SK-N-SH (cell line): Measurements from ENCODE around the gene RNF19B. TPM values are rescaled to one million over a fixed set of nuclear protein-coding genes. Genes with fewer than 3 reads are reported as not detected.

ENCODE experiments used
- CTCF ChIA-PET: fragments of 300-600, 350-600 bp; formaldehyde crosslinking; extraction: SDS; loops from one replicate; lab custom pipeline; 2021; lab: Yijun Ruan, JAX
- POLR2A ChIA-PET: fragments of 350-600 bp; sonication (Branson Sonifier 250); formaldehyde crosslinking; extraction: SDS; loops from one replicate; lab custom pipeline; 2020; ENCODE audit warnings: antibody characterized with exemption, inconsistent platforms; lab: Yijun Ruan, JAX
- DNase-seq: peaks from one replicate; pipeline ENCODE4 v3.0.0; 2012
- H2AFZ ChIP-seq: fragments of 200-600 bp; sonication (generic); 2 replicates; pipeline ENCODE4 v1.8.1; 2016; ENCODE audit warnings: antibody characterized with exemption, mild to moderate bottlenecking, low read depth
- H3F3A ChIP-seq: fragments of 200-600 bp; sonication (generic); replicated peaks from 2 replicates; pipeline ENCODE3; 2016; ENCODE audit warnings: antibody characterized with exemption, mild to moderate bottlenecking; ENCODE audit not compliant: insufficient read depth
- H3K27ac ChIP-seq, 2 experiments: fragments of 200-500 bp in 1 of 2; fragments of 200-600 bp in 1 of 2; sonication (Bioruptor generic) in 1 of 2; sonication (generic), shearing (Covaris generic) in 1 of 2; 2 replicates each; pipeline versions ENCODE4 v1.5.1 to v1.6.1; 2014 to 2016; ENCODE audit warnings: low read depth in 2 of 2, inconsistent platforms in 1 of 2, low read length in 1 of 2, mild to moderate bottlenecking in 1 of 2, mixed read lengths in 1 of 2
- H3K27me3 ChIP-seq: fragments of 200-600 bp; sonication (generic), shearing (Covaris generic); 2 replicates; pipeline ENCODE4 v1.6.1; 2016; ENCODE audit warnings: mixed run types; ENCODE audit not compliant: insufficient read depth
- H3K36me3 ChIP-seq, 2 experiments: fragments of 200-500 bp in 1 of 2; fragments of 200-600 bp in 1 of 2; sonication (Bioruptor generic) in 1 of 2; sonication (generic) in 1 of 2; replicated peaks in 1 of 2; 2 replicates each; pipeline versions ENCODE3 to v1.5.1; 2014 to 2016; ENCODE audit warnings: low read length in 1 of 2, mild to moderate bottlenecking in 1 of 2; ENCODE audit not compliant: insufficient read depth in 2 of 2, control insufficient read depth in 1 of 2
- H3K4me1 ChIP-seq, 2 experiments: fragments of 200-500 bp in 1 of 2; fragments of 200-600 bp in 1 of 2; sonication (Bioruptor generic) in 1 of 2; sonication (generic), shearing (Covaris generic) in 1 of 2; 2 replicates each; pipeline versions ENCODE4 v1.5.1 to v1.6.1; 2014 to 2016; ENCODE audit warnings: low read depth in 1 of 2, low read length in 1 of 2, mixed run types in 1 of 2; ENCODE audit not compliant: insufficient read depth in 2 of 2, control insufficient read depth in 1 of 2
- H3K4me2 ChIP-seq: fragments of 200-600 bp; sonication (generic), shearing (Covaris generic); 2 replicates; pipeline ENCODE4 v1.6.1; 2017; ENCODE audit warnings: mixed run types
- H3K4me3 ChIP-seq, 2 experiments: fragments of 200-500 bp in 1 of 2; fragments of 200-600 bp in 1 of 2; sonication (Bioruptor generic) in 1 of 2; sonication (generic), shearing (Covaris generic) in 1 of 2; 2 replicates each; pipeline versions ENCODE4 v1.5.1 to v1.8.1; 2014 to 2016; ENCODE audit warnings: low read depth in 2 of 2, inconsistent platforms in 1 of 2, low read length in 1 of 2, mild to moderate bottlenecking in 1 of 2, mixed read lengths in 1 of 2, moderate library complexity in 1 of 2
- H3K79me2 ChIP-seq: fragments of 200-600 bp; sonication (generic); 2 replicates; pipeline ENCODE4 v1.8.1; 2017; ENCODE audit warnings: mild to moderate bottlenecking; ENCODE audit not compliant: insufficient read depth
- H3K9ac ChIP-seq: fragments of 200-600 bp; sonication (generic); 2 replicates; pipeline ENCODE4 v1.6.1; 2017; ENCODE audit warnings: mixed run types
- H3K9me2 ChIP-seq: fragments of 200-600 bp; sonication (generic); 2 replicates; pipeline ENCODE4 v1.6.1; 2017; ENCODE audit warnings: mixed run types
- H3K9me3 ChIP-seq: fragments of 200-600 bp; sonication (generic); 2 replicates; pipeline ENCODE4 v1.6.1; 2017; ENCODE audit warnings: mixed run types, mild to moderate bottlenecking, moderate library complexity
- H4K20me1 ChIP-seq: fragments of 200-600 bp; sonication (generic); 2 replicates; pipeline ENCODE4 v1.6.1; 2017; ENCODE audit warnings: mild to moderate bottlenecking, mixed run types; ENCODE audit not compliant: insufficient read depth
- CHD2 ChIP-seq: fragments of 150-350 bp; IDR thresholded peaks from 2 replicates; pipeline ENCODE4 v1.6.1; 2018; ENCODE audit warnings: low read length; ENCODE audit not compliant: partially characterized antibody
- EZH2phosphoT487 ChIP-seq: fragments of 200-600 bp; sonication (generic); IDR thresholded peaks from 2 replicates; pipeline ENCODE4 v1.6.1; 2017; ENCODE audit warnings: low read depth, mixed run types, mild to moderate bottlenecking, antibody characterized with exemption, moderate library complexity, borderline replicate concordance
- FOSL2 ChIP-seq: IDR thresholded peaks from 2 replicates; pipeline ENCODE4 v1.4.0; 2012; ENCODE audit warnings: low read depth, mild to moderate bottlenecking, moderate library complexity, borderline replicate concordance
- GATA2 ChIP-seq: sonication (generic); formaldehyde crosslinking; IDR thresholded peaks from 2 replicates; pipeline ENCODE4 v1.5.0; 2020; ENCODE audit warnings: mild to moderate bottlenecking, missing genetic modification reagents
- MEF2A ChIP-seq: IDR thresholded peaks from 2 replicates; pipeline ENCODE4 v1.4.0; 2012; ENCODE audit warnings: low read depth, borderline replicate concordance
- NFIC ChIP-seq: IDR thresholded peaks from 2 replicates; pipeline ENCODE4 v1.4.0; 2012; ENCODE audit warnings: borderline replicate concordance
- POLR2AphosphoS5 ChIP-seq: IDR thresholded peaks from 2 replicates; pipeline ENCODE4 v1.6.1; 2012; ENCODE audit warnings: low read depth, low read length
- RCOR1 ChIP-seq: fragments of 150-350 bp; IDR thresholded peaks from 2 replicates; pipeline ENCODE4 v1.6.1; 2017; ENCODE audit warnings: antibody characterized with exemption, low read length
- RFX5 ChIP-seq: IDR thresholded peaks from 2 replicates; pipeline ENCODE4 v1.6.1; 2012; ENCODE audit warnings: mild to moderate bottlenecking, improper control_type of control experiment, low read length
- RXRA ChIP-seq: IDR thresholded peaks from 2 replicates; pipeline ENCODE4 v1.4.0; 2012; ENCODE audit warnings: low read depth, mild to moderate bottlenecking, borderline replicate concordance
- TAF1 ChIP-seq: IDR thresholded peaks from 2 replicates; pipeline ENCODE4 v1.6.1; 2012; ENCODE audit warnings: low read depth, mild to moderate bottlenecking, low read length, moderate library complexity, borderline replicate concordance
- TCF12 ChIP-seq: IDR thresholded peaks from 2 replicates; pipeline ENCODE4 v1.4.0; 2012
- WGBS: methylation state at CpG from one replicate; pipeline ENCODE4 v1.1.6; 2017; ENCODE audit warnings: low lambda C conversion rate; 5-methylcytosine and 5-hydroxymethylcytosine counted together
- polyA plus RNA-seq, 3 experiments: library from polyadenylated mRNA; depleted of rRNA; stranded (reverse); fragments of >200 nt; gene quantifications; 2 replicates each; pipeline ENCODE4 v1.2.3, GENCODE V29; 2012
- TF ChIP-seq, protein P1 (sequence below): IDR thresholded peaks from 2 replicates; pipeline ENCODE4; 2012
- TF ChIP-seq, protein P2 (sequence below): IDR thresholded peaks from 2 replicates; pipeline ENCODE4 v1.4.0; 2012; ENCODE audit warnings: low read depth, borderline replicate concordance
- TF ChIP-seq, protein P3 (sequence below): fragments of 150-350 bp; IDR thresholded peaks from 2 replicates; pipeline ENCODE4 v1.6.1; 2017; ENCODE audit warnings: antibody characterized with exemption, low read length, low read depth, borderline replicate concordance

The RNF19B gene
- polyA plus RNA-seq, 1 of the 3 experiments (the other 2 are of a cell fraction) = 20.1 TPM

DNA sequence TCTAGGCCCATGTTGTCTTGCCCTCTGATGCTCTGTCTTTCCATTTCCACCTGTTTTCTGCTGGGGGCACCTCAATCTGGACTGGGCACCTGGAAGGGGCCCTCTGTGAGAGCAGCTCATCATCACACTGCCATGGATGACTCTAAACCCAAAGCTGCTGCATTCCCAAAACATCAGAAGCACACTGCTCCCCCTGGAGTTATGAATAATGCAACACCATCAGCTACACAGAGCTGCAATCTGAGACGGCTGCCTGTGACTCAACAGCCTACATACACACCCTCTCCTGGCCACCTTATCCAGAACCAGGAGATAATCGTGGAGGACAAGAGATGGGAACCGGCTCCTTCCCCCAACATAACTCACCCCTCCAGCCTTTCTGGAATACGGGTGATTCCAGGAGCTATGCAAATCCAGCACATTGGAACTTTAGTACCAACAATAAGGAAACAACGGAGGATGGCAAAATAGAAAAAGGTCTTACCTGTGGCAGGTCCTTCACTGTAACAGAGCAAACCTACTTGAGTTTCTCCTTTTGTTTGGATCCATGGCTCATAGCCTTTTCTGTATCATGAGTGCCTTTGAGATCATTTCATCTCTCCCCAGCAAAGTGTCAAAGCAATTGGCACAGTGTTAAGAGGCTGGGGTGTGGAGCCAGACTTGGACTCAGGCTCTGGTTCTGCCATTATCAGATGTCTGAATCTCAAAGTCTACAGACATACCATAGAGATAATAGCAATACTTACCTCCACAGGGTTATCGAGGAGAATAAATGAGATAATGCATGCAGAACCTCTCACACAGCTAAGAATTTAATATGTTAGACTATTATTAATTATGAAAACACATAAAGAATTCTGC lies 42.8 kb upstream of the RNF19B start (continued):
- TF ChIP-seq, protein P1, sequence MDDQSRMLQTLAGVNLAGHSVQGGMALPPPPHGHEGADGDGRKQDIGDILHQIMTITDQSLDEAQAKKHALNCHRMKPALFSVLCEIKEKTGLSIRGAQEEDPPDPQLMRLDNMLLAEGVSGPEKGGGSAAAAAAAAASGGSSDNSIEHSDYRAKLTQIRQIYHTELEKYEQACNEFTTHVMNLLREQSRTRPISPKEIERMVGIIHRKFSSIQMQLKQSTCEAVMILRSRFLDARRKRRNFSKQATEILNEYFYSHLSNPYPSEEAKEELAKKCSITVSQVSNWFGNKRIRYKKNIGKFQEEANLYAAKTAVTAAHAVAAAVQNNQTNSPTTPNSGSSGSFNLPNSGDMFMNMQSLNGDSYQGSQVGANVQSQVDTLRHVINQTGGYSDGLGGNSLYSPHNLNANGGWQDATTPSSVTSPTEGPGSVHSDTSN = 0 out of 2 replicates have a peak, but pooled peaks have one; percentile 12
- TF ChIP-seq NFIC (peak; percentile 15; the same call in 1 of the 2 replicates), RCOR1 (0 out of 2 replicates have a peak, but pooled peaks have one; percentile 33)
- TF ChIP-seq, all 33 proteins: peak for 11

DNA sequence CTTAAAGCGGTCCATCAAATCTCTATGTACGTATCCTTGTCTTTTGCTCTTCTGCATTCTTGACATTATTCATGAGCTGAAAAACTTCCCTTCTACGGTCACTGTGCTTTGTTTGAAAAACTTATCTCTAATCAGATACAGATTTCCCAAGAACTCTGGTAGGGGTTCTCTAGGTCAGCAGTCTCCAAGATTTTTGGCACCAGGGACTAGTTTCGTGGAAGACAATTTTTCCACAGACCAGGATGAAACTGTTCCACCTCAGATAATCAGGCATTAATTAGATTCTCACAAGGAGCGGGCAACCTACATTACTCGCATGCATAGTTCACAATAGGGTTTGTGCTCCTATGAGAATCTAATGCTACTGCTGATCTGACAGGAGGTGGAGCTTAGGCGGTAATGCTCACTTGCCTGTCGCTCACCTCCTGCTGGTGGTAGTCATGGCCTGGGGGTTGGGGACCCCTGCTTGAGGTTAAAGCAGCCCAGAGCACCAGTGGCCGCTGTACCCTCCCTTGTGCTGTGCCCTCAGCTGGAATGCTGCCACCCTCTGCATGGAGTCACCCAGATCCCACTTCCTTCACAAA lies 41.3 kb upstream of the RNF19B start:
- Histone ChIP-seq H3K79me2 (no peaks in the 10 kb centered on the region), H3K9me2 (no peaks in the 10 kb centered on the region), H3K27me3 (no peaks in the 10 kb centered on the region), H3K36me3 (peaks cover 7 to 22% of the 10 kb centered on the region in 2 experiments), H4K20me1 (no peaks in the 10 kb centered on the region; the same call in 1 of the 2 replicates), H3K4me2 (peak overlapping the region; percentile 20; the same call in 1 of the 2 replicates), H3K9ac (no peak overlapping the region), H3K4me3 (no peak overlapping the region), H3F3A (peaks cover 9% of the 10 kb centered on the region), H3K4me1 (peaks cover 36 to 52% of the 10 kb centered on the region in 2 experiments), H3K9me3 (no peaks in the 10 kb centered on the region), H2AFZ (no peak overlapping the region), H3K27ac (peak overlapping the region; percentile 60 to 67)
- WGBS = 74% methylated on average over 9 of the region's 9 CpGs
- ChIA-PET POLR2A (no interaction called here), CTCF (interaction anchor here (0.7 to 8.2 kb wide), 10 partner anchors 14 to 133 kb away, joined by 3 to 95 read pairs (median 5); no protein-coding TSS in a partner anchor)
- no peak for TF ChIP-seq FOSL2
- peak; percentile 24; the same call in 1 of the 2 replicates for TF ChIP-seq TCF12
- DNase-seq = no peak

DNA sequence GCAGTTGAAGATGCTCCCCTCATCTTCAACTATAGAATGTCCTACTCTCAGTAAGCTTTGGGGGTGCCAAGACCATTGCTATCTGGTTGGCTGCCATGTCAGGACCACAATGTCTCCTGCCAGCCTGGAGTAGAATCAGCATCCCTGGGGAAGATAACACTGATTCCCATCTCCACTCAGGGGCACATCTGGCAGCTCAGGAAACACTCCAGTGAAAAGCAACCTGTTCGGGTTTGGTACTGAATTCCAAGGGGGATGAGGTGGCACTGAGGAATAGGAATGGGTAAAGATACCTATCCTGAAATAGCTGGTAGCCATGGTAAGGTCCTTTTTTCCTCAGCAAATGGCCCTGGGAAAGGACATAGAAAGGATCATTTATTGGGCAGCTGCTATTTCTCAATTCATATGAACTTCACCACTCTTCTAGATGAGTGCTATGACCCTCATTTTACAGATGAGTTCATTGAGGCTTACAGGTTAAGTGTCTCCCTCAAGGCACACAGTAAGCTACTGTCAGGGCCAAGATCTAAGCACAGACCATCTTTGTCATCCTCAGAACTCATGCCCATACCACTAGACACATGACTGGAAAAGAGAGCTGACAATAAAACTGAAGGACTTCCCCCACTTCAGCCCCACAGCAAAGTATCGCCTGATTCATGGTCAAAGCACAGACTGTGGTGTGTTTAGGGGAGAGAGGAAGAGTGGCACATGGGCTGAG lies 40.7 kb upstream of the RNF19B start:
- ChIA-PET POLR2A (interaction anchor here (0.5 kb wide), 1 partner anchor 334 kb away, joined by 4 read pairs; no protein-coding TSS in a partner anchor), CTCF (interaction anchor here (0.7 to 8.2 kb wide), 10 partner anchors 10 to 132 kb away, joined by 3 to 95 read pairs (median 4); no protein-coding TSS in a partner anchor)
- Histone ChIP-seq H3K4me3 (no peak overlapping the region), H3K9ac (no peak overlapping the region), H3K9me2 (no peaks in the 10 kb centered on the region), H3K27ac (peak overlapping the region; percentile 60 to 67), H3K4me2 (peak overlapping the region; percentile 25; the same call in 1 of the 2 replicates), H4K20me1 (no peaks in the 10 kb centered on the region; the same call in 1 of the 2 replicates), H3K4me1 (peaks cover 36 to 47% of the 10 kb centered on the region in 2 experiments), H3F3A (peaks cover 9% of the 10 kb centered on the region), H3K79me2 (no peaks in the 10 kb centered on the region), H3K36me3 (peaks cover 7 to 19% of the 10 kb centered on the region in 2 experiments), H3K27me3 (no peaks in the 10 kb centered on the region), H3K9me3 (no peaks in the 10 kb centered on the region), H2AFZ (no peak overlapping the region)
- DNase-seq = no peak
- WGBS = 83% methylated on average over 2 of the region's 2 CpGs
- no peak for TF ChIP-seq MEF2A
- TF ChIP-seq POLR2AphosphoS5 = no peak
- TF ChIP-seq RXRA = no peak
- no peak for TF ChIP-seq CHD2
- TF ChIP-seq, protein P2, sequence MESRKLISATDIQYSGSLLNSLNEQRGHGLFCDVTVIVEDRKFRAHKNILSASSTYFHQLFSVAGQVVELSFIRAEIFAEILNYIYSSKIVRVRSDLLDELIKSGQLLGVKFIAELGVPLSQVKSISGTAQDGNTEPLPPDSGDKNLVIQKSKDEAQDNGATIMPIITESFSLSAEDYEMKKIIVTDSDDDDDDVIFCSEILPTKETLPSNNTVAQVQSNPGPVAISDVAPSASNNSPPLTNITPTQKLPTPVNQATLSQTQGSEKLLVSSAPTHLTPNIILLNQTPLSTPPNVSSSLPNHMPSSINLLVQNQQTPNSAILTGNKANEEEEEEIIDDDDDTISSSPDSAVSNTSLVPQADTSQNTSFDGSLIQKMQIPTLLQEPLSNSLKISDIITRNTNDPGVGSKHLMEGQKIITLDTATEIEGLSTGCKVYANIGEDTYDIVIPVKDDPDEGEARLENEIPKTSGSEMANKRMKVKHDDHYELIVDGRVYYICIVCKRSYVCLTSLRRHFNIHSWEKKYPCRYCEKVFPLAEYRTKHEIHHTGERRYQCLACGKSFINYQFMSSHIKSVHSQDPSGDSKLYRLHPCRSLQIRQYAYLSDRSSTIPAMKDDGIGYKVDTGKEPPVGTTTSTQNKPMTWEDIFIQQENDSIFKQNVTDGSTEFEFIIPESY = no peak
- TF ChIP-seq RFX5 = no peak
- TF ChIP-seq TAF1 = no peak
- TF ChIP-seq, protein P1 = no peak
- TF ChIP-seq, protein P3, sequence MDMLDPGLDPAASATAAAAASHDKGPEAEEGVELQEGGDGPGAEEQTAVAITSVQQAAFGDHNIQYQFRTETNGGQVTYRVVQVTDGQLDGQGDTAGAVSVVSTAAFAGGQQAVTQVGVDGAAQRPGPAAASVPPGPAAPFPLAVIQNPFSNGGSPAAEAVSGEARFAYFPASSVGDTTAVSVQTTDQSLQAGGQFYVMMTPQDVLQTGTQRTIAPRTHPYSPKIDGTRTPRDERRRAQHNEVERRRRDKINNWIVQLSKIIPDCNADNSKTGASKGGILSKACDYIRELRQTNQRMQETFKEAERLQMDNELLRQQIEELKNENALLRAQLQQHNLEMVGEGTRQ = no peak
- no peak for TF ChIP-seq EZH2phosphoT487
- no peak for TF ChIP-seq GATA2
- no peak for TF ChIP-seq TCF12
